ENCODE results near the gene ZBTB38. TPM values are rescaled to one million over a fixed set of nuclear protein-coding genes. Genes with fewer than 3 reads are reported as not detected.

ZBTB38 gene
- total and polyA plus RNA-seq, 2 of the 13 experiments (the other 11 are each of a cell fraction or from before 2014, with no cell fraction given): 26.8 to 51.7 TPM

DNA sequence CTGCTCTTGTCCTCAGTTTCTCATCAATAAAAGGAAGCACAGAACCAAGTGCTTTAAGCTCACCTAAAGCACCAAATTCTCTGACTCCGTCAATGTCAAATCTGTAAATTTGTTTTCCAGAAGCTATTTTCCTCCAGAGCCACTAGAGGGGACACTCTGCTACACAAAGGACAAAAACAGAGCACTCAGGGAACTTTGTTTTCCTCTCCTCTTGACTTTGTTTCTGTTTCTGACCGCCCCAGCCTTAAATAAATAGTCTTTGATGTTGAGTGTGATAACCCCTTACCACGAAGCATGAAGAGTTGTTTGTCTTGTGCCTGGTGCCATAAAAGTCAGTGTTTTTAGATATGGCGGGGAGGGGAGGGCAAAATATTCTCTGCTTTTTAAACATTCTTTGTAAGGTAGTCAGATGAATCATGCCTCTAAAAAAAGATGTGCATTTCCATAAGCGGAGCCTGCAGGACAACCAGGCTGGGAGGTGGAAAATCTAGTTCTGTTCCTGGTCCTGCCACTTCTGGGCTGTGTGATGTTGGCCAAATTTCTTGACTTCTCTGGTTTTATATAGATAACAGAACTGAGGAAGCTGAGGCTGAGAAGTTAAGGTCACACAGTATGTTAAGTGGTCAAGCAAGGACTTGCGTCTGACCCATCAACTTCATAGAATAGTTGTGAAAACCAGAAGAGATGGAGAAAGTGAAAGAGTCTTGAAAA is 7.3 kb upstream of the ZBTB38 start (continued):
- TF ChIP-seq, protein P1, sequence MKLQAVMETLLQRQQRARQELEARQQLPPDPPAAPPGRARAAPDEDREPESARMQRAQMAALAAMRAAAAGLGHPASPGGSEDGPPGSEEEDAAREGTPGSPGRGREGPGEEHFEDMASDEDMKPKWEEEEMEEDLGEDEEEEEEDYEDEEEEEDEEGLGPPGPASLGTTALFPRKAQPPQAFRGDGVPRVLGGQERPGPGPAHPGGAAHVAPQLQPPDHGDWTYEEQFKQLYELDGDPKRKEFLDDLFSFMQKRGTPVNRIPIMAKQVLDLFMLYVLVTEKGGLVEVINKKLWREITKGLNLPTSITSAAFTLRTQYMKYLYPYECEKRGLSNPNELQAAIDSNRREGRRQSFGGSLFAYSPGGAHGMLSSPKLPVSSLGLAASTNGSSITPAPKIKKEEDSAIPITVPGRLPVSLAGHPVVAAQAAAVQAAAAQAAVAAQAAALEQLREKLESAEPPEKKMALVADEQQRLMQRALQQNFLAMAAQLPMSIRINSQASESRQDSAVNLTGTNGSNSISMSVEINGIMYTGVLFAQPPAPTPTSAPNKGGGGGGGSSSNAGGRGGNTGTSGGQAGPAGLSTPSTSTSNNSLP (IDR thresholded peaks at IDR 0.05; ENCODE audit: low read depth, low read length): peak; percentile 60
- TF ChIP-seq, protein P2, sequence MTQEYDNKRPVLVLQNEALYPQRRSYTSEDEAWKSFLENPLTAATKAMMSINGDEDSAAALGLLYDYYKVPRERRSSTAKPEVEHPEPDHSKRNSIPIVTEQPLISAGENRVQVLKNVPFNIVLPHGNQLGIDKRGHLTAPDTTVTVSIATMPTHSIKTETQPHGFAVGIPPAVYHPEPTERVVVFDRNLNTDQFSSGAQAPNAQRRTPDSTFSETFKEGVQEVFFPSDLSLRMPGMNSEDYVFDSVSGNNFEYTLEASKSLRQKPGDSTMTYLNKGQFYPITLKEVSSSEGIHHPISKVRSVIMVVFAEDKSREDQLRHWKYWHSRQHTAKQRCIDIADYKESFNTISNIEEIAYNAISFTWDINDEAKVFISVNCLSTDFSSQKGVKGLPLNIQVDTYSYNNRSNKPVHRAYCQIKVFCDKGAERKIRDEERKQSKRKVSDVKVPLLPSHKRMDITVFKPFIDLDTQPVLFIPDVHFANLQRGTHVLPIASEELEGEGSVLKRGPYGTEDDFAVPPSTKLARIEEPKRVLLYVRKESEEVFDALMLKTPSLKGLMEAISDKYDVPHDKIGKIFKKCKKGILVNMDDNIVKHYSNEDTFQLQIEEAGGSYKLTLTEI (CRISPR knock-in tag; conservative IDR thresholded peaks at IDR 0.05): no peak
- no peak for TF ChIP-seq PHB2 (IDR thresholded peaks at IDR 0.05; ENCODE audit: partially characterized antibody)
- no peak for TF ChIP-seq ZNF75D (CRISPR knock-in tag; IDR thresholded peaks at IDR 0.05; ENCODE audit: borderline replicate concordance)
- TF ChIP-seq, protein P3, sequence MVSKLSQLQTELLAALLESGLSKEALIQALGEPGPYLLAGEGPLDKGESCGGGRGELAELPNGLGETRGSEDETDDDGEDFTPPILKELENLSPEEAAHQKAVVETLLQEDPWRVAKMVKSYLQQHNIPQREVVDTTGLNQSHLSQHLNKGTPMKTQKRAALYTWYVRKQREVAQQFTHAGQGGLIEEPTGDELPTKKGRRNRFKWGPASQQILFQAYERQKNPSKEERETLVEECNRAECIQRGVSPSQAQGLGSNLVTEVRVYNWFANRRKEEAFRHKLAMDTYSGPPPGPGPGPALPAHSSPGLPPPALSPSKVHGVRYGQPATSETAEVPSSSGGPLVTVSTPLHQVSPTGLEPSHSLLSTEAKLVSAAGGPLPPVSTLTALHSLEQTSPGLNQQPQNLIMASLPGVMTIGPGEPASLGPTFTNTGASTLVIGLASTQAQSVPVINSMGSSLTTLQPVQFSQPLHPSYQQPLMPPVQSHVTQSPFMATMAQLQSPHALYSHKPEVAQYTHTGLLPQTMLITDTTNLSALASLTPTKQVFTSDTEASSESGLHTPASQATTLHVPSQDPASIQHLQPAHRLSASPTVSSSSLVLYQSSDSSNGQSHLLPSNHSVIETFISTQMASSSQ (IDR thresholded peaks at IDR 0.05; ENCODE audit: low read depth): no peak
- TF ChIP-seq, protein P3 (CRISPR knock-in tag; IDR thresholded peaks at IDR 0.05; ENCODE audit: borderline replicate concordance): peak; percentile 77; the same call in 1 of the 2 replicates
- TF ChIP-seq ZNF432 (CRISPR knock-in tag; IDR thresholded peaks at IDR 0.05; ENCODE audit: borderline replicate concordance): no peak
- TF ChIP-seq ZNF83 (CRISPR knock-in tag; IDR thresholded peaks at IDR 0.05; ENCODE audit: borderline replicate concordance): no peak
- no peak for TF ChIP-seq ESRRA (CRISPR knock-in tag; IDR thresholded peaks at IDR 0.05; ENCODE audit: low read depth)
- no peak for TF ChIP-seq KAT2B (IDR thresholded peaks at IDR 0.05; ENCODE audit: borderline replicate concordance, low read depth, low read length)
- peak; percentile 87 for TF ChIP-seq ELF3 (CRISPR knock-in tag; IDR thresholded peaks at IDR 0.05)
- no peak for TF ChIP-seq ZNF44 (CRISPR knock-in tag; IDR thresholded peaks at IDR 0.05)
- peak; percentile 37; the same call in 1 of the 2 replicates for TF ChIP-seq ZBTB7B (CRISPR knock-in tag; IDR thresholded peaks at IDR 0.05)
- TF ChIP-seq ZNF207 (IDR thresholded peaks at IDR 0.05; ENCODE audit: borderline replicate concordance): no peak
- TF ChIP-seq ZSCAN20 (CRISPR knock-in tag; IDR thresholded peaks at IDR 0.05; ENCODE audit: borderline replicate concordance): no peak
- TF ChIP-seq ZNF761 (CRISPR knock-in tag; conservative IDR thresholded peaks at IDR 0.05): no peak
- TF ChIP-seq HOXA9 (CRISPR knock-in tag; IDR thresholded peaks at IDR 0.05; ENCODE audit: borderline replicate concordance): no peak
- TF ChIP-seq, protein P4, sequence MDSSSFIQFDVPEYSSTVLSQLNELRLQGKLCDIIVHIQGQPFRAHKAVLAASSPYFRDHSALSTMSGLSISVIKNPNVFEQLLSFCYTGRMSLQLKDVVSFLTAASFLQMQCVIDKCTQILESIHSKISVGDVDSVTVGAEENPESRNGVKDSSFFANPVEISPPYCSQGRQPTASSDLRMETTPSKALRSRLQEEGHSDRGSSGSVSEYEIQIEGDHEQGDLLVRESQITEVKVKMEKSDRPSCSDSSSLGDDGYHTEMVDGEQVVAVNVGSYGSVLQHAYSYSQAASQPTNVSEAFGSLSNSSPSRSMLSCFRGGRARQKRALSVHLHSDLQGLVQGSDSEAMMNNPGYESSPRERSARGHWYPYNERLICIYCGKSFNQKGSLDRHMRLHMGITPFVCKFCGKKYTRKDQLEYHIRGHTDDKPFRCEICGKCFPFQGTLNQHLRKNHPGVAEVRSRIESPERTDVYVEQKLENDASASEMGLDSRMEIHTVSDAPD (CRISPR knock-in tag; IDR thresholded peaks at IDR 0.05): peak; percentile 91; the same call in 1 of the 2 replicates
- TF ChIP-seq TOPORS (CRISPR knock-in tag; IDR thresholded peaks at IDR 0.05): no peak
- no peak for TF ChIP-seq ZNF431 (CRISPR knock-in tag; IDR thresholded peaks at IDR 0.05; ENCODE audit: borderline replicate concordance, low read depth)
- peak; percentile 85 for TF ChIP-seq FOXO1 (CRISPR knock-in tag; IDR thresholded peaks at IDR 0.05)

Data from HepG2 (cell line).